Testis (tissue), 3 donors: ENCODE measurements around the gene CHD5. TPM values are rescaled to one million over a fixed set of nuclear protein-coding genes. Genes with fewer than 3 reads are reported as not detected.

Source experiments
- DNase-seq: peaks from one replicate; pipeline ENCODE4 v3.0.0-alpha.2; 2019
- H3K27ac ChIP-seq, 2 donors: fragments of 200-600 bp; sonication (generic); one replicate each; pipeline ENCODE4 v1.5.1; 2019
- H3K27me3 ChIP-seq: fragments of 200-600 bp; sonication (generic); one replicate; pipeline ENCODE4 v1.5.1; 2019
- H3K36me3 ChIP-seq: fragments of 200-600 bp; sonication (generic); one replicate; pipeline ENCODE4 v1.5.1; 2017; ENCODE audit warnings: low read depth; ENCODE audit errors: missing control alignments
- H3K4me1 ChIP-seq: fragments of 200-600 bp; sonication (generic); one replicate; pipeline ENCODE4 v1.5.1; 2019
- H3K4me3 ChIP-seq, 2 donors: fragments of 200-600 bp; sonication (generic); one replicate each; pipeline ENCODE4 v1.5.1; 2017 to 2019
- H3K9me3 ChIP-seq: fragments of 200-600 bp; sonication (generic); one replicate; pipeline ENCODE4 v1.5.1; 2017
- POLR2A ChIP-seq: fragments of 450-650 bp; IDR thresholded peaks from one replicate; pipeline ENCODE4 v1.6.1; 2017; ENCODE audit warnings: antibody characterized with exemption, mild to moderate bottlenecking, moderate library complexity
- WGBS, 2 donors: methylation state at CpG; one replicate each; pipeline ENCODE4 v1.1.5; 2018; 5-methylcytosine and 5-hydroxymethylcytosine counted together
- intact Hi-C: fragments of 100-400 bp; cut with DNase I; formaldehyde crosslinking; loops from one replicate; pipeline ENCODE4 v1.15.1; 2023; ENCODE audit warnings: low total_unique reads
- polyA plus RNA-seq: library from polyadenylated mRNA; stranded (reverse); fragments of 350-450 nt; fragmentation: Illumina TruSeq; extraction: RNeasy Lipid Tissue Mini Kit (QIAGEN cat#74804); gene quantifications from one replicate; pipeline ENCODE4 v1.2.3, GENCODE V29; 2014; ENCODE audit warnings: low read depth, low replicate concordance; ENCODE audit not compliant: insufficient read depth
- total RNA-seq, 2 donors: library from RNA; depleted of rRNA; stranded (reverse); fragments of >200 nt; gene quantifications; one replicate each; pipeline ENCODE4 v1.2.3, GENCODE V29; 2016
- TF ChIP-seq, protein P1 (sequence below), 3 experiments: fragments of 450-650 bp in 2 of 3; fragments of 200-600 bp in 1 of 3; sonication (generic) in 1 of 3; IDR thresholded peaks; one replicate each; pipeline ENCODE4 v1.5.1; 2016 to 2019; ENCODE audit warnings: antibody characterized with exemption in 3 of 3, mild to moderate bottlenecking in 2 of 3, moderate library complexity in 1 of 3

The CHD5 gene
- total and polyA plus RNA-seq, 3 donors from 2014 or later: 42.1 to 67.5 (median 63.1) TPM

DNA sequence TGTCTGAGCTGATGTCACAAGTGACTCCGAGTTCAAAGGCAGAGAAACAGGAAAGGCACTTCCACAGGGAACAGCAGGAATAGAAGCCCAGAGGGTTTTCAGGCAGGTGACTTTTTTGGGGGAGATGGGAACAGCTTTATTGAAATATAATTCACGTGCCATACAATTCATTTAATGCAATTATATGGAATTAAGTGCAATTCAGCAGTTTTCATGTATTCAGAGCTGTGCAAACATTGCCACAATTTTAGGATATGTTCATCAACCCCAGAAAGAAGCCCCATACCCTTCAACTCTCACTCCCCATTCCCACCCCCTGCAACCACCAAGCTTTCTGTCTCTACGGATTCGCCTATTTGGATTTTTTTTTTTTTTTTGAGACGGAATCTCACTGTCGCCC, 117.5 kb downstream of the CHD5 start:
- no peaks in the 10 kb centered on the region for H3K9me3 ChIP-seq
- no peak overlapping the region for H3K27ac ChIP-seq
- intact Hi-C loops: no loop called here
- no peak overlapping the region for H3K4me3 ChIP-seq
- H3K36me3 ChIP-seq: no peaks in the 10 kb centered on the region
- H3K27me3 ChIP-seq: no peaks in the 10 kb centered on the region
- TF ChIP-seq, protein P1, sequence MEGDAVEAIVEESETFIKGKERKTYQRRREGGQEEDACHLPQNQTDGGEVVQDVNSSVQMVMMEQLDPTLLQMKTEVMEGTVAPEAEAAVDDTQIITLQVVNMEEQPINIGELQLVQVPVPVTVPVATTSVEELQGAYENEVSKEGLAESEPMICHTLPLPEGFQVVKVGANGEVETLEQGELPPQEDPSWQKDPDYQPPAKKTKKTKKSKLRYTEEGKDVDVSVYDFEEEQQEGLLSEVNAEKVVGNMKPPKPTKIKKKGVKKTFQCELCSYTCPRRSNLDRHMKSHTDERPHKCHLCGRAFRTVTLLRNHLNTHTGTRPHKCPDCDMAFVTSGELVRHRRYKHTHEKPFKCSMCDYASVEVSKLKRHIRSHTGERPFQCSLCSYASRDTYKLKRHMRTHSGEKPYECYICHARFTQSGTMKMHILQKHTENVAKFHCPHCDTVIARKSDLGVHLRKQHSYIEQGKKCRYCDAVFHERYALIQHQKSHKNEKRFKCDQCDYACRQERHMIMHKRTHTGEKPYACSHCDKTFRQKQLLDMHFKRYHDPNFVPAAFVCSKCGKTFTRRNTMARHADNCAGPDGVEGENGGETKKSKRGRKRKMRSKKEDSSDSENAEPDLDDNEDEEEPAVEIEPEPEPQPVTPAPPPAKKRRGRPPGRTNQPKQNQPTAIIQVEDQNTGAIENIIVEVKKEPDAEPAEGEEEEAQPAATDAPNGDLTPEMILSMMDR (IDR thresholded peaks at IDR 0.05): no peak
- no peak for DNase-seq
- H3K4me1 ChIP-seq: peaks cover 6% of the 10 kb centered on the region
- WGBS, 2 donors: 92 to 95% methylated on average over 6 of the region's 6 CpGs

DNA sequence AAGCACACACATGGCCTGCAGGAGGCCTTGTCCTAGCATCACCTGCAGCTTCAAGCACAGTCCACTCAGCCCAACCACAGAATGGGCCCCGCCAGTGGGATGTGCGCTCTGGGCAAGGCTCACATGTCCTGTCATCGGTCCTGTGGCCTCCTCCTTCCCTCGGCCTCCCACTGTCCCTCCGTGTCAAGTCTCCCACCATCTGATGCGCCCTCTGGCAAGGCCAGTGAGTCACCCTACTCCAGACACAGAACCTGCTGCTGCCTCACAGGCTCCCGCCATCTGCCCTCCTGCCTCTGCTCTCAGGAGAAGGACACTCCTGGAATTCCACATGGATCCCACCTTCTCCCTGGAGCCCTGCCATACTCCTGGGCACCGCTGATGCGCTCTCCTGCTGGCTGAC, 120.3 kb downstream of the CHD5 start:
- no peak for DNase-seq
- Histone ChIP-seq H3K4me3 (no peak overlapping the region), H3K27me3 (no peaks in the 10 kb centered on the region), H3K4me1 (peaks cover 6% of the 10 kb centered on the region), H3K9me3 (no peaks in the 10 kb centered on the region), H3K27ac (no peak overlapping the region), H3K36me3 (no peaks in the 10 kb centered on the region)
- intact Hi-C loops: loop anchor here (10.0 kb wide), 1 partner anchor 185 kb away; the partner anchor contains the start of gene HES3
- 84 to 100% methylated on average over 3 to 9 of the region's 9 CpGs for WGBS, 2 donors
- no peak for TF ChIP-seq POLR2A
- TF ChIP-seq, protein P1 (IDR thresholded peaks at IDR 0.05): no peak

DNA sequence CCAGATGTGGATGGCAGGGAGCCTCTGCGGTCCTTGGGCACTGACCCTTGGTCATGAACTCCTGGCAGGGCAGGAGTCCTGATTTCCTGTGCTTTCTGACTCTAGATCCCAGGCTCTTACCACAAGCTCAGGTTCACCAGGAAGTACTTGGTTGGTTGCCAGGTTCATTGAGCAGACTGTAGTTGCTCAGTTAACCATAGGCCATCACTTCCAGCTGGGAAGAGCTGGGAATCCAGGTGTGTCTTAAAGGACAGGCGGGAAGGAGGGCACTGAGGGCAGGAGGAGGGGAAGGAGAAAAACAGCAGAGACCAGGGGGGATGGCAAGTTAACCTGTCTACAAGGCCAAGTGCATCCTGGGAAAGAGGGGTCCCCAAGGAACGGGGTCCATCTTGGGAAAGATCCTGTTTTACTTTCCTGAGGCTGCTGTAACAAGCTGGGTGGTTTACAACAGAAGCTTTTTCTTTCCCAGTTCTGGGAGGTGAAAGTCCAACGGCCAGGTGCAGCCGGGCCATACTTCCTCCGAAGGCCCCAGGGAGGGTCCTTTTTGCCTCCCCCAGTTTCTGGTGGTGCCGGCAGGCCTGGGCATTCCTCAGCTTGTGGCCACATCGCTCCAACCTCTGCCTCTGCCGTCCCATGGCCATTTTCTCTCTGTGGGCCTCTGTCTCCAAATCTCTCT, 122.8 kb downstream of the CHD5 start:
- intact Hi-C loops: loop anchor here (10.0 kb wide), 1 partner anchor 187 kb away; the partner anchor contains the start of gene HES3
- no peak for DNase-seq
- Histone ChIP-seq H3K27me3 (no peaks in the 10 kb centered on the region), H3K27ac (no peak overlapping the region), H3K36me3 (no peaks in the 10 kb centered on the region), H3K4me1 (peaks cover 10% of the 10 kb centered on the region), H3K9me3 (no peaks in the 10 kb centered on the region), H3K4me3 (no peak overlapping the region)
- TF ChIP-seq POLR2A: no peak
- TF ChIP-seq, protein P1 (IDR thresholded peaks at IDR 0.05): no peak
- WGBS, 2 donors: 90 to 95% methylated on average over 9 of the region's 9 CpGs

DNA sequence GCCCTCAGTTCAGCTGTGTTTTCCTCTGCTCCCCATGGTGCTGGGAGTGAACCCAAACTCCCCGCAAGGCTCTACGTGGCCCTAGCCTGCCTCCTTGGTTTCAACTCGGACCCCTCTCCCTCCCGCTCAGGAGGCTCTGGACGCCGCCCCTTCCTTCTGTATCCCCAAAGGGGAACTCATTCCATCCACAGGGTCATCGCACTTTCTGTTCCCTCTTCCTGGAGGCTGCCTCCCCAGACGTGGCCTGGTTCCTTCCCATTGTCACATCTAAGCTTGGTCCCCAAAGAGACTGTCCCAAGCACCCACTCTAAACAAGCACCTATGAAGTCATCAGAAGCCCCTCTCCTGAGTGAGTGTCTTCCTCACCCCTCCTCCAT, 123.6 kb downstream of the CHD5 start:
- Histone ChIP-seq H3K9me3 (no peaks in the 10 kb centered on the region), H3K27me3 (no peaks in the 10 kb centered on the region), H3K4me1 (peaks cover 10% of the 10 kb centered on the region), H3K36me3 (no peaks in the 10 kb centered on the region), H3K27ac (no peak overlapping the region), H3K4me3 (no peak overlapping the region)
- intact Hi-C loops: loop anchor here (10.0 kb wide), 1 partner anchor 188 kb away; the partner anchor contains the start of gene HES3
- DNase-seq: no peak
- TF ChIP-seq, protein P1 (IDR thresholded peaks at IDR 0.05): no peak
- TF ChIP-seq POLR2A: no peak
- 94 to 96% methylated on average over 8 of the region's 8 CpGs for WGBS, 2 donors

DNA sequence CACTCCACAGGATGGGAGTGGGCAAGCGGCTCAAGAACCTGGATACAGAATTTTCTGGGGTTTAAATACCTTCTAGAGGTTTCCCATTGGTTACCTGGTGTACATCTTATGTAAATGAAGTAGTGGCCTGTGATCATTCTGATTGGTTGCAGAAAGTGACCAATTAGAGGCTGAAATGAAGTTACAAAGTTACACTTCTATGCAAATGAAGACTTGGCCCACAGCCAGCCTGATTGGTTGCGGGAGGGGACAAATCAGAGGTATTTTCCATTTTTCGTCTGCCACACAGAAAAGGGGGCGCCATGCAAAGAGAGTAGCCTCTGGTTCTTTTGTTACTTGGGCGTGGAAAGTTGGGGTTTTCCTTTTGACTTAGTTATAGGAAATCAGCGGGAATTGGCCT, 125.5 kb downstream of the CHD5 start:
- Histone ChIP-seq H3K9me3 (no peaks in the 10 kb centered on the region), H3K27ac (no peak overlapping the region), H3K36me3 (no peaks in the 10 kb centered on the region), H3K4me3 (no peak overlapping the region), H3K27me3 (no peaks in the 10 kb centered on the region), H3K4me1 (peaks cover 10% of the 10 kb centered on the region)
- intact Hi-C loops: loop anchor here (10.0 kb wide), 1 partner anchor 190 kb away; the partner anchor contains the start of gene HES3
- TF ChIP-seq, protein P1 (IDR thresholded peaks at IDR 0.05): no peak
- TF ChIP-seq POLR2A: no peak
- WGBS, 2 donors: 86 to 88% methylated on average over 6 of the region's 6 CpGs
- no peak for DNase-seq
